Panc1 (cell line): ENCODE measurements around the gene BCAP29. TPM values are rescaled to one million over a fixed set of nuclear protein-coding genes. Genes with fewer than 3 reads are reported as not detected.

Source experiments
- ATAC-seq: fragments of 200-7000 bp; cut with Tn5 transposase; 2 replicates; pipeline ENCODE4 v1.9.1; 2020; ENCODE audit warnings: mild to moderate bottlenecking, moderate library complexity
- BruUV-seq: library from RNA; stranded (reverse); fragments of 400-500 nt; replicated peaks from 2 replicates; lab custom pipeline; 2021; lab: Mats Ljungman, UMichigan
- CTCF ChIA-PET: fragments of 300-600 bp; sonication (Branson Sonifier 250); formaldehyde crosslinking; loops from one replicate; lab custom pipeline; 2022; ENCODE audit warnings: antibody characterized with exemption; lab: Charles Lee
- POLR2A ChIA-PET: fragments of 300-600 bp; sonication (Branson Sonifier 250); formaldehyde crosslinking; loops from one replicate; lab custom pipeline; 2022; ENCODE audit warnings: antibody characterized with exemption; lab: Charles Lee
- DNase-seq: peaks from one replicate; pipeline ENCODE4 v3.0.0-alpha.2; 2010; ENCODE audit warnings: low read depth, low spot score
- H3K27ac ChIP-seq: 2 replicates; pipeline ENCODE4 v1.5.1; 2011; ENCODE audit warnings: mild to moderate bottlenecking, low read length, inconsistent platforms
- H3K27me3 ChIP-seq: fragments of 200-500 bp; sonication (Bioruptor generic); 2 replicates; pipeline ENCODE4 v1.6.0; 2014; ENCODE audit warnings: low read length, inconsistent platforms; ENCODE audit not compliant: control insufficient read depth, insufficient read depth
- H3K36me3 ChIP-seq: fragments of 200-500 bp; sonication (Bioruptor generic); 2 replicates; pipeline ENCODE4 v1.5.1; 2014; ENCODE audit warnings: inconsistent platforms, mild to moderate bottlenecking, low read length, moderate library complexity; ENCODE audit not compliant: control insufficient read depth, insufficient read depth
- H3K4me1 ChIP-seq: 2 replicates; pipeline ENCODE4 v1.5.1; 2011; ENCODE audit warnings: inconsistent platforms, mild to moderate bottlenecking, low read length, moderate library complexity; ENCODE audit not compliant: control insufficient read depth, insufficient read depth
- H3K4me3 ChIP-seq, 2 experiments: 2 replicates each; pipeline ENCODE4 v1.5.1; 2011 to 2012; ENCODE audit warnings: low read depth in 2 of 2, low read length in 2 of 2, mild to moderate bottlenecking in 2 of 2, inconsistent platforms in 1 of 2, moderate library complexity in 1 of 2
- H3K9me3 ChIP-seq: fragments of 200-500 bp; sonication (Bioruptor generic); 2 replicates; pipeline ENCODE4 v1.5.1; 2014; ENCODE audit warnings: low read depth, mild to moderate bottlenecking, inconsistent platforms, low read length, moderate library complexity; ENCODE audit not compliant: control insufficient read depth, insufficient read depth
- CTCF ChIP-seq: fragments of 450-650 bp; IDR thresholded peaks from 2 replicates; pipeline ENCODE4 v1.5.1; 2017; ENCODE audit warnings: mild to moderate bottlenecking
- POLR2AphosphoS5 ChIP-seq: IDR thresholded peaks from 2 replicates; pipeline ENCODE4 v1.6.1; 2012; ENCODE audit warnings: mild to moderate bottlenecking, low read depth, low read length, moderate library complexity
- SIN3A ChIP-seq: IDR thresholded peaks from 2 replicates; pipeline ENCODE4 v1.6.1; 2012; ENCODE audit warnings: low read depth, mild to moderate bottlenecking, low read length, moderate library complexity, borderline replicate concordance; ENCODE audit not compliant: insufficient read depth
- TCF7L2 ChIP-seq: IDR thresholded peaks from 2 replicates; pipeline ENCODE4 v1.6.1; 2011; ENCODE audit warnings: mild to moderate bottlenecking, low read depth, low read length, inconsistent platforms
- in situ Hi-C: cut with HindIII; loops from 2 replicates; pipeline ENCODE4 v1.10.0; 2016; ENCODE audit warnings: low sequenced_read_pairs, low pct_unique_long_range_greater_than_20kb
- intact Hi-C: fragments of 100-400 bp; cut with micrococcal nuclease; formaldehyde crosslinking; loops from one replicate; pipeline ENCODE4 v1.10.0; 2022; ENCODE audit not compliant: unreplicated experiment
- total RNA-seq: library from RNA; stranded (reverse); gene quantifications from one replicate; pipeline ENCODE4 v1.2.1, GENCODE V29; 2021; ENCODE audit not compliant: unreplicated experiment
- TF ChIP-seq, protein P1 (sequence below), 2 experiments: IDR thresholded peaks; 2 replicates each; pipeline ENCODE4 v1.6.1; 2011 to 2012; ENCODE audit warnings: low read depth in 2 of 2, control low read depth in 1 of 2, low read length in 1 of 2, mild to moderate bottlenecking in 1 of 2, moderate library complexity in 1 of 2; ENCODE audit not compliant: insufficient read depth in 1 of 2

BCAP29 gene
- total RNA-seq, 1 experiment from 2014 or later, result 71.7 TPM

DNA sequence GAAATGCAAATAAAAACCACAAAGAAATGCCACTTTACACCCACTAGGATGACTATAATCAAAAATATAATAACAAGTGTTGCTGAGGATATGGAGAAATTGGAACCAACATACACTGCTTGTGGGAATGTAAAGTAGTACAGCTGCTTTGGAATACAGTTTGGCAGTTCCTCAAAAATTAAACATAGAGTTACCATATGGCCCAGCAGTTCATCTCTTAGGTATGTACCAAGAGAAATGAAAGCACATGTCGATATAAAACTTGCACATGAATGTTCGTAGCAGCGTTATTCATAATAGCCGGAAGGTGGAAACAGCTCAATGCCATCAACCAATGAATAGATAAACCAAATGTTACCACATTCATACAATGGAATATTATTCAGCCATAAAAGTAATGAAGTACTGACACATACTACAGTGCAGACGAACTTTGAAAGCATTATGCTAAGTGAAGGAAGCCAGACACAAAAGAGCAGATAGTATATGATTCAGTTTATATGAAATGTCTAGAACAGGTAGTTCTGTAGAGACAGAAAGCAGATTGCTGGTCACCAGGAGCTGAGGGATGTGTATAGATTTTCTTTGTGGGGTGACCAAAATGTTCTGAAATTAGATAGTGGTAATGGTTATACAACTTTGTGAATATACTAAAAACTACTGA, 12.4 kb downstream of the BCAP29 start:
- no peak for TF ChIP-seq SIN3A
- TF ChIP-seq POLR2AphosphoS5, result no peak
- TF ChIP-seq, protein P1, sequence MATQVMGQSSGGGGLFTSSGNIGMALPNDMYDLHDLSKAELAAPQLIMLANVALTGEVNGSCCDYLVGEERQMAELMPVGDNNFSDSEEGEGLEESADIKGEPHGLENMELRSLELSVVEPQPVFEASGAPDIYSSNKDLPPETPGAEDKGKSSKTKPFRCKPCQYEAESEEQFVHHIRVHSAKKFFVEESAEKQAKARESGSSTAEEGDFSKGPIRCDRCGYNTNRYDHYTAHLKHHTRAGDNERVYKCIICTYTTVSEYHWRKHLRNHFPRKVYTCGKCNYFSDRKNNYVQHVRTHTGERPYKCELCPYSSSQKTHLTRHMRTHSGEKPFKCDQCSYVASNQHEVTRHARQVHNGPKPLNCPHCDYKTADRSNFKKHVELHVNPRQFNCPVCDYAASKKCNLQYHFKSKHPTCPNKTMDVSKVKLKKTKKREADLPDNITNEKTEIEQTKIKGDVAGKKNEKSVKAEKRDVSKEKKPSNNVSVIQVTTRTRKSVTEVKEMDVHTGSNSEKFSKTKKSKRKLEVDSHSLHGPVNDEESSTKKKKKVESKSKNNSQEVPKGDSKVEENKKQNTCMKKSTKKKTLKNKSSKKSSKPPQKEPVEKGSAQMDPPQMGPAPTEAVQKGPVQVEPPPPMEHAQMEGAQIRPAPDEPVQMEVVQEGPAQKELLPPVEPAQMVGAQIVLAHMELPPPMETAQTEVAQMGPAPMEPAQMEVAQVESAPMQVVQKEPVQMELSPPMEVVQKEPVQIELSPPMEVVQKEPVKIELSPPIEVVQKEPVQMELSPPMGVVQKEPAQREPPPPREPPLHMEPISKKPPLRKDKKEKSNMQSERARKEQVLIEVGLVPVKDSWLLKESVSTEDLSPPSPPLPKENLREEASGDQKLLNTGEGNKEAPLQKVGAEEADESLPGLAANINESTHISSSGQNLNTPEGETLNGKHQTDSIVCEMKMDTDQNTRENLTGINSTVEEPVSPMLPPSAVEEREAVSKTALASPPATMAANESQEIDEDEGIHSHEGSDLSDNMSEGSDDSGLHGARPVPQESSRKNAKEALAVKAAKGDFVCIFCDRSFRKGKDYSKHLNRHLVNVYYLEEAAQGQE (IDR thresholded peaks at IDR 0.05; ENCODE audit: insufficient read depth in 1 of 2, low read depth in 2 of 2, low read length in 1 of 2), result no peak
- no peak for TF ChIP-seq CTCF
- TF ChIP-seq TCF7L2, result no peak
- Histone ChIP-seq H3K4me1 (no peaks in the 10 kb centered on the region), H3K36me3 (peaks cover 8% of the 10 kb centered on the region; the same call in 1 of the 2 replicates), H3K4me3 (no peak overlapping the region), H3K27me3 (no peaks in the 10 kb centered on the region), H3K9me3 (no peaks in the 10 kb centered on the region), H3K27ac (no peak overlapping the region)
- in situ Hi-C loops (no loop called here), intact Hi-C loops (loop anchor here (10.0 kb wide), 1 partner anchor 132 kb away; no protein-coding TSS in a partner anchor)
- no peak for DNase-seq
- ATAC-seq, result no peak
- ChIA-PET CTCF (no interaction called here), POLR2A (no interaction called here)
- BruUV-seq, result no TSS peak

DNA sequence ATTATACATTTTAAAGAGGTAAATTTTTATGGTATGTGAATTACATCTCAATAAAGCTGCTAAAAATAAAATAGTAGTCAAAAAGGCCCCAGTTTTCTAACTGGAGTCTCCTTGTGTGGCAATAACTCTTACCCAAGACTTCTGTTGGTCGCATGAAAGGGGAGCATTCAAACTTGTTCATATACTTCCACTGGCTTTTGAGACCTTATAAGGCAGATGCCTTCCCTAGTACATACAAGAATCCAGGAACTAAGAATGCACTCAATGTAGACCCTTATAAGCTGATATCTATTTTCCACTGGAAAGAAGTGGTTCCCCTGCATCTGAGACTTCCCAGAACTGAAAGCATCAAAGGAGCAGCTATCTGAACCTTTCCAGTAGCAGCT, 13.0 kb downstream of the BCAP29 start:
- H3K27me3 ChIP-seq, result no peaks in the 10 kb centered on the region
- H3K4me3 ChIP-seq, result no peak overlapping the region
- ChIA-PET CTCF (no interaction called here), POLR2A (no interaction called here)
- H3K4me1 ChIP-seq, result no peaks in the 10 kb centered on the region
- DNase-seq (no peak), ATAC-seq (no peak)
- TF ChIP-seq TCF7L2, result no peak
- TF ChIP-seq POLR2AphosphoS5, result no peak
- no peak for TF ChIP-seq SIN3A
- TF ChIP-seq CTCF, result no peak
- TF ChIP-seq, protein P1 (IDR thresholded peaks at IDR 0.05; ENCODE audit: insufficient read depth in 1 of 2, low read depth in 2 of 2, low read length in 1 of 2), result no peak
- H3K36me3 ChIP-seq, result peaks cover 8% of the 10 kb centered on the region; the same call in 1 of the 2 replicates
- in situ Hi-C loops, result no loop called here
- no peak overlapping the region for H3K27ac ChIP-seq
- BruUV-seq, result no TSS peak
- intact Hi-C loops, result loop anchor here (10.0 kb wide), 1 partner anchor 132 kb away; no protein-coding TSS in a partner anchor
- H3K9me3 ChIP-seq, result no peaks in the 10 kb centered on the region
